Medulla oblongata (tissue), 1 donor: ENCODE data around the gene CIRBP.
A peak's percentile ranks its signal among the peaks of the same experiment; 100 is the strongest.

Experiments used
- DNase-seq: peaks from one replicate; pipeline ENCODE4 v3.0.0-alpha.2; 2015; ENCODE audit errors: extremely low spot score

The CIRBP gene

GRCh38 chr19:1255186-1256161 lies 13.7 kb upstream of the CIRBP start:
- DNase-seq = peak; percentile 78

GRCh38 chr19:1256646-1257474 lies 12.3 kb upstream of the CIRBP start:
- no peak for DNase-seq

GRCh38 chr19:1257475-1258162 lies 11.5 kb upstream of the CIRBP start:
- no peak for DNase-seq

GRCh38 chr19:1258163-1258492 lies 11.0 kb upstream of the CIRBP start:
- no peak for DNase-seq

GRCh38 chr19:1258707-1259205 lies 10.4 kb upstream of the CIRBP start:
- no peak for DNase-seq

- no peak for DNase-seq
These were observed 9.8 kb upstream of the CIRBP start for GRCh38 chr19:1259206-1259875.

- DNase-seq = no peak
These were observed 9.0 kb upstream of the CIRBP start for GRCh38 chr19:1259876-1260748.

- DNase-seq = peak; percentile 97
These were observed 8.2 kb upstream of the CIRBP start for GRCh38 chr19:1260749-1261537.

- no peak for DNase-seq
These were observed 7.7 kb upstream of the CIRBP start for GRCh38 chr19:1261538-1261797.

GRCh38 chr19:1261798-1262622 lies 7.1 kb upstream of the CIRBP start:
- peak; percentile 74 for DNase-seq

GRCh38 chr19:1262623-1263123 lies 6.5 kb upstream of the CIRBP start:
- DNase-seq = no peak

- no peak for DNase-seq
These were observed 5.9 kb upstream of the CIRBP start for GRCh38 chr19:1263188-1263587.

- DNase-seq = no peak
These were observed 4.1 kb upstream of the CIRBP start for GRCh38 chr19:1264801-1265614.

GRCh38 chr19:1265615-1266128 lies 3.5 kb upstream of the CIRBP start:
- no peak for DNase-seq

- peak; percentile 73 for DNase-seq
These were observed 2.8 kb upstream of the CIRBP start for GRCh38 chr19:1266129-1266915.

- no peak for DNase-seq
These were observed 2.1 kb upstream of the CIRBP start for GRCh38 chr19:1266916-1267476.
